HepG2 (cell line): ENCODE data around the gene YY1. TPM values are rescaled to one million over a fixed set of nuclear protein-coding genes. Genes with fewer than 3 reads are reported as not detected.

Experiments used
- ARID3A ChIP-seq: IDR thresholded peaks from 2 replicates; pipeline ENCODE4 v1.6.1; 2012; ENCODE audit warnings: low read depth, low read length, improper control_type of control experiment
- DRAP1 ChIP-seq: IDR thresholded peaks from 2 replicates; pipeline ENCODE4 v1.6.1; 2016; ENCODE audit warnings: missing genetic modification reagents, missing compliant biosample characterization
- EEA1 ChIP-seq: sonication (generic); formaldehyde crosslinking; IDR thresholded peaks from 2 replicates; pipeline ENCODE4 v1.5.1; 2020; ENCODE audit warnings: mild to moderate bottlenecking, missing genetic modification reagents, borderline replicate concordance
- GATAD2A ChIP-seq: IDR thresholded peaks from 2 replicates; pipeline ENCODE4 v1.6.1; 2016
- POLR2AphosphoS5 ChIP-seq: IDR thresholded peaks from 2 replicates; pipeline ENCODE4 v1.6.1; 2012; ENCODE audit warnings: low read depth, low read length
- RCOR2 ChIP-seq: IDR thresholded peaks from 2 replicates; pipeline ENCODE4 v1.6.1; 2016; ENCODE audit warnings: missing biosample characterization, missing genetic modification reagents
- STAT6 ChIP-seq: sonication (generic); formaldehyde crosslinking; IDR thresholded peaks from 2 replicates; pipeline ENCODE4 v1.4.0; 2020; ENCODE audit warnings: missing genetic modification reagents, mild to moderate bottlenecking, borderline replicate concordance
- TEAD3 ChIP-seq: optimal IDR thresholded peaks from 2 replicates; pipeline ENCODE3; 2016; ENCODE audit warnings: borderline replicate concordance
- ZBTB40 ChIP-seq, 2 experiments: fragments of 450-650 bp in 1 of 2; sonication (generic) in 1 of 2; formaldehyde crosslinking in 1 of 2; IDR thresholded peaks; 2 replicates each; pipeline versions ENCODE4 v1.6.1 to v1.8.0; 2016 to 2022; ENCODE audit warnings: antibody characterized with exemption in 1 of 2, mild to moderate bottlenecking in 1 of 2, missing genetic modification reagents in 1 of 2
- ZFAT ChIP-seq: sonication (generic); formaldehyde crosslinking; conservative IDR thresholded peaks from 2 replicates; pipeline ENCODE4 v1.8.1; 2023; ENCODE audit warnings: missing genetic modification reagents, inconsistent platforms
- ZFP36L1 ChIP-seq: sonication (generic); formaldehyde crosslinking; IDR thresholded peaks from 2 replicates; pipeline ENCODE4 v1.8.0; 2022; ENCODE audit warnings: mild to moderate bottlenecking, missing genetic modification reagents, moderate library complexity
- ZNF672 ChIP-seq: sonication (generic); formaldehyde crosslinking; IDR thresholded peaks from 2 replicates; pipeline ENCODE4 v1.8.1; 2022; ENCODE audit warnings: missing genetic modification reagents
- ZNF839 ChIP-seq: sonication (generic); formaldehyde crosslinking; IDR thresholded peaks from 2 replicates; pipeline ENCODE4 v1.4.0; 2020; ENCODE audit warnings: missing genetic modification reagents, mild to moderate bottlenecking, borderline replicate concordance
- ZSCAN30 ChIP-seq: sonication (generic); formaldehyde crosslinking; IDR thresholded peaks from 2 replicates; pipeline ENCODE4 v1.5.0; 2020; ENCODE audit warnings: mild to moderate bottlenecking, missing genetic modification reagents
- polyA plus RNA-seq, 8 experiments: library from polyadenylated mRNA; depleted of rRNA in 3 of 8; stranded (reverse) in 7 of 8; unstranded in 1 of 8; fragments of >200 nt; fragmentation: Illumina TruSeq in 4 of 8; extraction: Trizol in 4 of 8; gene quantifications; 2 replicates each; pipeline versions ENCODE4 v1.2.1 to v1.2.3, GENCODE V29; 2011 to 2016; ENCODE audit warnings: low read depth in 4 of 8, missing spikeins in 1 of 8, mixed read lengths in 1 of 8; ENCODE audit not compliant: insufficient read depth in 1 of 8
- total RNA-seq, 5 experiments: library from RNA; depleted of rRNA; stranded (reverse); fragments of >200 nt; fragmentation: Illumina TruSeq; extraction: Trizol; gene quantifications; 2 replicates each; pipeline ENCODE4 v1.2.3, GENCODE V29; 2016; ENCODE audit warnings: low read depth in 1 of 5

The YY1 gene
- total and polyA plus RNA-seq, 2 of the 13 experiments (the other 11 are each of a cell fraction or from before 2014, with no cell fraction given), result 29.4 to 68.1 TPM

GRCh38 chr14:100223332-100224201 lies 15.4 kb upstream of the YY1 start (continued):
- TF ChIP-seq ZBTB40 (IDR thresholded peaks at IDR 0.05), result no peak
- TF ChIP-seq ZBTB40 (CRISPR knock-in tag; IDR thresholded peaks at IDR 0.05), result no peak
- TF ChIP-seq ZNF672 (CRISPR knock-in tag), result no peak
- TF ChIP-seq ZFAT, result no peak
- peak; percentile 92 for TF ChIP-seq TEAD3
- no peak for TF ChIP-seq RCOR2 (CRISPR knock-in tag)
- no peak for TF ChIP-seq ZSCAN30 (CRISPR knock-in tag)
- TF ChIP-seq ZNF839 (CRISPR knock-in tag), result no peak
- TF ChIP-seq POLR2AphosphoS5, result peak; percentile 30; the same call in 1 of the 2 replicates
- peak; percentile 40 for TF ChIP-seq GATAD2A (CRISPR knock-in tag)
- TF ChIP-seq DRAP1 (CRISPR knock-in tag), result peak; percentile 28; the same call in 1 of the 2 replicates
- no peak for TF ChIP-seq EEA1 (CRISPR knock-in tag)
- TF ChIP-seq ARID3A, result peak; percentile 44; the same call in 1 of the 2 replicates
- no peak for TF ChIP-seq STAT6 (CRISPR knock-in tag)
- no peak for TF ChIP-seq ZFP36L1 (CRISPR knock-in tag)
